ENCODE measurements around the gene AEBP1.

Gene AEBP1

GRCh38 chr7:44144968-44145478 lies 40.9 kb downstream of the AEBP1 start:
- Histone ChIP-seq H3K9ac (ENCODE audit: low read depth, low read length) (no peak overlapping the region), H3K4me1 (ENCODE audit: control insufficient read depth, insufficient read depth, low read length) (peaks cover 4% of the 10 kb centered on the region), H3K27me3 (ENCODE audit: control insufficient read depth, insufficient read depth, low read length) (peaks cover 33% of the 10 kb centered on the region), H3K4me3 (ENCODE audit: low read depth, low read length) (peak overlapping the region; percentile 67), H3K36me3 (ENCODE audit: control insufficient read depth, insufficient read depth, low read length) (no peaks in the 10 kb centered on the region), H3K9me3 (ENCODE audit: control insufficient read depth, insufficient read depth, low read length) (no peaks in the 10 kb centered on the region)

GRCh38 chr7:44145479-44145968 lies 41.4 kb downstream of the AEBP1 start:
- Histone ChIP-seq H3K36me3 (ENCODE audit: control insufficient read depth, insufficient read depth, low read length) (no peaks in the 10 kb centered on the region), H3K27me3 (ENCODE audit: control insufficient read depth, insufficient read depth, low read length) (peaks cover 33% of the 10 kb centered on the region), H3K4me3 (ENCODE audit: low read depth, low read length) (peak overlapping the region; percentile 67), H3K9me3 (ENCODE audit: control insufficient read depth, insufficient read depth, low read length) (no peaks in the 10 kb centered on the region), H3K4me1 (ENCODE audit: control insufficient read depth, insufficient read depth, low read length) (peaks cover 4% of the 10 kb centered on the region), H3K9ac (ENCODE audit: low read depth, low read length) (no peak overlapping the region)

- Histone ChIP-seq H3K4me3 (ENCODE audit: low read depth, low read length) (peak overlapping the region; percentile 67), H3K9ac (ENCODE audit: low read depth, low read length) (no peak overlapping the region), H3K36me3 (ENCODE audit: control insufficient read depth, insufficient read depth, low read length) (no peaks in the 10 kb centered on the region), H3K27me3 (ENCODE audit: control insufficient read depth, insufficient read depth, low read length) (peaks cover 33% of the 10 kb centered on the region), H3K9me3 (ENCODE audit: control insufficient read depth, insufficient read depth, low read length) (no peaks in the 10 kb centered on the region), H3K4me1 (ENCODE audit: control insufficient read depth, insufficient read depth, low read length) (peaks cover 4% of the 10 kb centered on the region)
These were observed 42.1 kb downstream of the AEBP1 start for GRCh38 chr7:44145969-44146911.

- H3K9ac ChIP-seq (ENCODE audit: low read depth, low read length) = no peak overlapping the region
- no peaks in the 10 kb centered on the region for H3K36me3 ChIP-seq (ENCODE audit: control insufficient read depth, insufficient read depth, low read length)
- no peaks in the 10 kb centered on the region for H3K9me3 ChIP-seq (ENCODE audit: control insufficient read depth, insufficient read depth, low read length)
- H3K27me3 ChIP-seq (ENCODE audit: control insufficient read depth, insufficient read depth, low read length) = peaks cover 33% of the 10 kb centered on the region
- peaks cover 4% of the 10 kb centered on the region for H3K4me1 ChIP-seq (ENCODE audit: control insufficient read depth, insufficient read depth, low read length)
- no peak overlapping the region for H3K4me3 ChIP-seq (ENCODE audit: low read depth, low read length)
These were observed 43.2 kb downstream of the AEBP1 start for GRCh38 chr7:44147026-44147991.

- H3K9ac ChIP-seq (ENCODE audit: low read depth, low read length) = no peak overlapping the region
- no peaks in the 10 kb centered on the region for H3K36me3 ChIP-seq (ENCODE audit: control insufficient read depth, insufficient read depth, low read length)
- peaks cover 33% of the 10 kb centered on the region for H3K27me3 ChIP-seq (ENCODE audit: control insufficient read depth, insufficient read depth, low read length)
- H3K4me1 ChIP-seq (ENCODE audit: control insufficient read depth, insufficient read depth, low read length) = peaks cover 4% of the 10 kb centered on the region
- H3K9me3 ChIP-seq (ENCODE audit: control insufficient read depth, insufficient read depth, low read length) = no peaks in the 10 kb centered on the region
- H3K4me3 ChIP-seq (ENCODE audit: low read depth, low read length) = no peak overlapping the region
These were observed 44.0 kb downstream of the AEBP1 start for GRCh38 chr7:44148166-44148565.

GRCh38 chr7:44148961-44149536 lies 44.9 kb downstream of the AEBP1 start:
- no peak overlapping the region for H3K9ac ChIP-seq (ENCODE audit: low read depth, low read length)
- H3K36me3 ChIP-seq (ENCODE audit: control insufficient read depth, insufficient read depth, low read length) = no peaks in the 10 kb centered on the region
- H3K27me3 ChIP-seq (ENCODE audit: control insufficient read depth, insufficient read depth, low read length) = peaks cover 28% of the 10 kb centered on the region
- H3K9me3 ChIP-seq (ENCODE audit: control insufficient read depth, insufficient read depth, low read length) = no peaks in the 10 kb centered on the region
- no peak overlapping the region for H3K4me3 ChIP-seq (ENCODE audit: low read depth, low read length)
- peaks cover 4% of the 10 kb centered on the region for H3K4me1 ChIP-seq (ENCODE audit: control insufficient read depth, insufficient read depth, low read length)

- no peak overlapping the region for H3K9ac ChIP-seq (ENCODE audit: low read depth, low read length)
- H3K27me3 ChIP-seq (ENCODE audit: control insufficient read depth, insufficient read depth, low read length) = peaks cover 20% of the 10 kb centered on the region
- no peaks in the 10 kb centered on the region for H3K9me3 ChIP-seq (ENCODE audit: control insufficient read depth, insufficient read depth, low read length)
- no peak overlapping the region for H3K4me3 ChIP-seq (ENCODE audit: low read depth, low read length)
- no peaks in the 10 kb centered on the region for H3K36me3 ChIP-seq (ENCODE audit: control insufficient read depth, insufficient read depth, low read length)
- peaks cover 4% of the 10 kb centered on the region for H3K4me1 ChIP-seq (ENCODE audit: control insufficient read depth, insufficient read depth, low read length)
These were observed 45.7 kb downstream of the AEBP1 start for GRCh38 chr7:44149571-44150465.

- H3K27me3 ChIP-seq (ENCODE audit: control insufficient read depth, insufficient read depth, low read length) = peaks cover 14% of the 10 kb centered on the region
- no peak overlapping the region for H3K4me3 ChIP-seq (ENCODE audit: low read depth, low read length)
- no peaks in the 10 kb centered on the region for H3K36me3 ChIP-seq (ENCODE audit: control insufficient read depth, insufficient read depth, low read length)
- H3K9me3 ChIP-seq (ENCODE audit: control insufficient read depth, insufficient read depth, low read length) = no peaks in the 10 kb centered on the region
- H3K4me1 ChIP-seq (ENCODE audit: control insufficient read depth, insufficient read depth, low read length) = peaks cover 4% of the 10 kb centered on the region
- H3K9ac ChIP-seq (ENCODE audit: low read depth, low read length) = no peak overlapping the region
These were observed 46.3 kb downstream of the AEBP1 start for GRCh38 chr7:44150466-44150832.

GRCh38 chr7:44150966-44151941 lies 47.1 kb downstream of the AEBP1 start:
- no peaks in the 10 kb centered on the region for H3K9me3 ChIP-seq (ENCODE audit: control insufficient read depth, insufficient read depth, low read length)
- peaks cover 4% of the 10 kb centered on the region for H3K4me1 ChIP-seq (ENCODE audit: control insufficient read depth, insufficient read depth, low read length)
- no peak overlapping the region for H3K4me3 ChIP-seq (ENCODE audit: low read depth, low read length)
- no peak overlapping the region for H3K9ac ChIP-seq (ENCODE audit: low read depth, low read length)
- H3K36me3 ChIP-seq (ENCODE audit: control insufficient read depth, insufficient read depth, low read length) = no peaks in the 10 kb centered on the region
- H3K27me3 ChIP-seq (ENCODE audit: control insufficient read depth, insufficient read depth, low read length) = peaks cover 10% of the 10 kb centered on the region

- Histone ChIP-seq H3K4me3 (ENCODE audit: low read depth, low read length) (no peak overlapping the region), H3K36me3 (ENCODE audit: control insufficient read depth, insufficient read depth, low read length) (no peaks in the 10 kb centered on the region), H3K9me3 (ENCODE audit: control insufficient read depth, insufficient read depth, low read length) (no peaks in the 10 kb centered on the region), H3K27me3 (ENCODE audit: control insufficient read depth, insufficient read depth, low read length) (peaks cover 3% of the 10 kb centered on the region), H3K4me1 (ENCODE audit: control insufficient read depth, insufficient read depth, low read length) (peaks cover under 1% of the 10 kb centered on the region), H3K9ac (ENCODE audit: low read depth, low read length) (no peak overlapping the region)
These were observed 47.8 kb downstream of the AEBP1 start for GRCh38 chr7:44151956-44152355.

Measured in iPS-15b (cell line).